T-helper 2 cell treated with Interferon-gamma antibody and Interleukin-4, amounts not matched to agents 5 μg/mL and 100 μg/mL, for 36 hours (primary cell): Measurements from ENCODE around the gene GRID2.
"Not testable (repeated sequence)": the region's sequence is repeated elsewhere in the genome, so short reads cannot be mapped to it uniquely, and the experiment has no call there.

Experiments
- DNase-seq: peaks from one replicate; pipeline ENCODE4 v3.0.0; 2021; ENCODE audit warnings: low spot score
- H3K27ac Mint-ChIP-seq: one replicate; pipeline ENCODE4 v1.8.0; 2021; ENCODE audit warnings: mild to moderate bottlenecking, mixed read lengths
- H3K27me3 Mint-ChIP-seq: one replicate; pipeline ENCODE4 v1.8.0; 2021; ENCODE audit warnings: low read depth, mixed read lengths
- H3K36me3 Mint-ChIP-seq: one replicate; pipeline ENCODE4 v1.8.0; 2021; ENCODE audit warnings: low read depth, mixed read lengths
- H3K4me1 Mint-ChIP-seq: one replicate; pipeline ENCODE4 v1.8.0; 2021; ENCODE audit warnings: low read depth, mixed read lengths
- H3K4me3 Mint-ChIP-seq: one replicate; pipeline ENCODE4 v1.8.0; 2022; ENCODE audit warnings: mild to moderate bottlenecking, moderate library complexity, mixed read lengths
- H3K9me3 Mint-ChIP-seq: one replicate; pipeline ENCODE4 v1.8.0; 2021; ENCODE audit warnings: mixed read lengths

The GRID2 gene

DNA sequence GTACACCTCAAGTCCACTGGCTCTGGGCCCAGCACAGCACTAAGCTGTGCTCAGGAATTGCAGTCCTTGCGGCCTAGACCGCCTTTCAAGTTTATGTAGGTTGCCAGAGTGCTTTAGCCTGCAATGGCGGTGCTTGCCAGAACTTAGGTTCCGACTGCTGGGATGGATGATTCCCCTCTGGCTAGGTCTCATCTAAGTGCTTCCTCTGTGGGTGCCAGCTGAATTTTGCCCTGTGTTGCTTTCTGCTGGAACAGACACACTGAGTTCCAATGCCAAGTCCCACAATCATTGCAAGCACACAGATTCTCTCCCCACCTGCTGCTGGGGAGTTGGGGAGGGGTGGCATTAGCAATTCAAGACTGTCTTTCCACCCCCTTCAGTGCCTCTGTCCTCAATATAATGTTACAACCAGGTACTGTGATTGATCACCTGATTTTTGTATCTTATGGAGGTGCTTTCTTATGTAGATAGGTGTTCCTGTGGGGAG, 129.5 kb downstream of the GRID2 start:
- DNase-seq, result no peak
- no peaks in the 10 kb centered on the region for H3K27me3 Mint-ChIP-seq
- no peak overlapping the region for H3K4me3 Mint-ChIP-seq
- peaks cover 16% of the 10 kb centered on the region for H3K9me3 Mint-ChIP-seq
- no peaks in the 10 kb centered on the region for H3K4me1 Mint-ChIP-seq
- H3K36me3 Mint-ChIP-seq, result no peaks in the 10 kb centered on the region
- no peak overlapping the region for H3K27ac Mint-ChIP-seq

DNA sequence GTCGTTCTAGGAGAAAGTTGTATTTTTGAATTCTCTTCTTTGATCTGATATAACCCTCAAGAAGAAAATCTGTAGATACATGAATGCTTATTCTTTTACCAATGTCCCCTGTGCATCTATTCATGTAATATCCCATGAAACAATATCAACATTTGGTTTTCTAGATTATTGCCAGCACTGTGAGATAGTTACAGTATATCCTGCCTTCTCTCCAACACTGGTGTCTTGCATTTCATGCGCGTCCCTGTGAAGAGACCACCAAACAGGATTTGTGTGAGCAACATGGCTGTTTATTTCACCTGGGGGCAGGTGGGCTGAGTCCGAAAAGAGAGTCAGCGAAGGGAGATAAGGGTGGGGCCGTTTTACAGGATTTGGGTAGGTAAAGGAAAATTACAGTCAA, 135.0 kb downstream of the GRID2 start:
- H3K4me1 Mint-ChIP-seq, H3K27me3 Mint-ChIP-seq, DNase-seq, H3K36me3 Mint-ChIP-seq, H3K27ac Mint-ChIP-seq, H3K4me3 Mint-ChIP-seq: not testable (repeated sequence)
- H3K9me3 Mint-ChIP-seq, result peaks cover 17% of the 10 kb centered on the region

DNA sequence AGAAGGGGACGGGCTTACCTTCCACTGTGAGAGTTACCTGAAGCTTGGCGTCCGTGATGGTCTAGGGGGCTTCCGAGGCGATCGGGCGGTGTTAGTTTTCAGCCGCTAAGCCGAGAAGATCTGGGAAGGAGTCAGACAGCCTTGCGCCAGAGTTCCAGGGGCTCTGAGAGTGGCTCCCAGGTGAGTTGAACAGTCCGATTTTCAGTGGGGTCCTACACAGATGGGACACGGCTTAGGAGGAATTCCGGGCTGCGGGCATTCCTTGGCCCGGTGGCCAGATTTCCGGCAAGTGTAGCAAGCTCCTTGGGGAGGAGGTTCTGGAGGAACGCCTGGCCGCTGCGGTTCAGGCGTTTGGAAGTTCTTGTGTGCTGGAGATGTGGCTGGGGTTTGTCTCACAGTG, 138.4 kb downstream of the GRID2 start:
- not testable (repeated sequence) for H3K36me3 Mint-ChIP-seq, H3K4me3 Mint-ChIP-seq, H3K27ac Mint-ChIP-seq, H3K27me3 Mint-ChIP-seq, DNase-seq, H3K4me1 Mint-ChIP-seq
- peaks cover 13% of the 10 kb centered on the region for H3K9me3 Mint-ChIP-seq

DNA sequence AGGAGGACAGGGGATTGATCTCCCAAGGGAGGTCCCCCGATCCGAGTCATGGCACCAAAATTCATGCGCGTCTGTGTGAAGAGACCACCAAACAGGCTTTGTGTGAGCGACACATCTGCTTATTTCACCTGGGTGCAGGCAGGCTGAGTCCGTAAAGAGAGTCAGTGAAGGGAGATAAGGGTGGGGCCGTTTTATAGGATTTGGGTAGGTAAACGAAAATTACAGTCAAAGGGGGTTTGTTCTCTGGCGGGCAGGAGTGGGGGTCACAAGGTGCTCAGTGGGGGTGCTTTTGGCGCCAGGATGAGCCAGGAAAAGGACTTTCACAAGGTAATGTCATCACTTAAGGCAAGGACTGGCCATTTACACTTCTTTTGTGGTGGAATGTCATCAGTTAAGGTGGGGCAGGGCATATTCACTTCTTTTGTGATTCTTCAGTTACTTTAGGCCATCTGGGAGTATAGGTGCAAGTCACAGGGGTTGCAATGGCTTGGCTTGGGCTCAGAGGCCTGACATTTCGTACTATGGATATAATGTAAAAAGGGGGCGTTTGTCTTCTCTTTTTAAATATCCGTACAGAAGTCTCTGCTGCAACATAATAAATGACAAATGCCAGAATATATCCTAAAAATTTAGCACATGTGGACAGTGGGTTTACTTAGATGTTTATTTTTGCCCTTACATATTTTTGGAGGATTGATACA, 140.5 kb downstream of the GRID2 start:
- H3K27ac Mint-ChIP-seq, H3K4me1 Mint-ChIP-seq, DNase-seq, H3K36me3 Mint-ChIP-seq, H3K4me3 Mint-ChIP-seq, H3K27me3 Mint-ChIP-seq: not testable (repeated sequence)
- H3K9me3 Mint-ChIP-seq, result peaks cover 13% of the 10 kb centered on the region

DNA sequence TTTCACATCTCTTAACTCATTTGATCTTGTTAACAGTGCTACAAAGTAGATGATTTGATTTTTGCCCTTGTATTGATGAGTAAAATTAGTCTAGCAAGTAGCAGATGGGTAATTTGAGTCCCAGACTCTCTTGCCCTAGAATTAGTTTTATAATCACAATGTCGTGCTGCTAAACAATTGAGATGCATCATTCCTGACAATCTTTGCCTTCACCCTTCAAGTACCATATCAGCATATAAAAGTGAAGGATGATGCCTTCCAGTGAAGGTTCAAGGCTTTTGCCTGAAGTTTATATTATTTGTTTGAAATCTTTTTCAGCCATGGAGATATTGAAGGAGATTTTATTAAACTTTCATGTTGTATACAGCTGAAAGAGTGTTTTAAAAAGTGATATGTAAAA, 141.4 kb downstream of the GRID2 start:
- Mint-ChIP-seq H3K27ac (no peak overlapping the region), H3K36me3 (no peaks in the 10 kb centered on the region), H3K4me3 (no peak overlapping the region), H3K4me1 (no peaks in the 10 kb centered on the region), H3K9me3 (peaks cover 13% of the 10 kb centered on the region), H3K27me3 (no peaks in the 10 kb centered on the region)
- no peak for DNase-seq

DNA sequence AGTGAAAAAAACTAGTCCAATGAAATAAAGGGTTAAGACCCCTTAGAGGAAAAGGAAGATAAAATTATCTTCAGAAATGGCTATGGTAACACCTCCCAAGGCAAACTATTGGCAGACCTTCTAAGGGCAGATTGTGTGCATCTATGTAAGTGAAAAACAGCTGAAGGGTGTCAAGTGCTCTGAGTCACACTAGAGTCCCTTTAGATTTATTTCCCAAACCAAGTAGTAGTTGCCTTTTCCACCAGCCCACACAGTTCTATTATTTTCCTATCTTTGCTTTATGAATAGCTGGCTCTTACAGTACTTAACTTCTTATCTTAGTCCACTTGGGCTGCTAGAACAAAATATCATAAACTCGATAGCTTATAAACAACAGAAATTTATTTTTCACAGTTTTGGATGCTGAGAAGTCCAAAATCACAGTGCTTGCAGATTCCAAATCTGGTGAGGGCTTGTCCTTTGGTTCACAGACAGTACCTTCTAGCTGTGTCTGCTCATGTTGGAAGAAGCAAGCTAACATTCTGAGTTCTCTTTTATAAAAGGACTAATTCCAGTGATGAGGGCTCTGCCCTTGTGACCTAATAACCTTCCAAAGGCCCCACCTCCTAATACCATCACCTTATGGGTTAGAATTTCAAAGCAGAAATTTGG, 143.6 kb downstream of the GRID2 start:
- no peaks in the 10 kb centered on the region for H3K36me3 Mint-ChIP-seq
- no peak for DNase-seq
- H3K27me3 Mint-ChIP-seq, result no peaks in the 10 kb centered on the region
- no peaks in the 10 kb centered on the region for H3K4me1 Mint-ChIP-seq
- peaks cover 9% of the 10 kb centered on the region for H3K9me3 Mint-ChIP-seq
- H3K27ac Mint-ChIP-seq, result no peak overlapping the region
- no peak overlapping the region for H3K4me3 Mint-ChIP-seq

DNA sequence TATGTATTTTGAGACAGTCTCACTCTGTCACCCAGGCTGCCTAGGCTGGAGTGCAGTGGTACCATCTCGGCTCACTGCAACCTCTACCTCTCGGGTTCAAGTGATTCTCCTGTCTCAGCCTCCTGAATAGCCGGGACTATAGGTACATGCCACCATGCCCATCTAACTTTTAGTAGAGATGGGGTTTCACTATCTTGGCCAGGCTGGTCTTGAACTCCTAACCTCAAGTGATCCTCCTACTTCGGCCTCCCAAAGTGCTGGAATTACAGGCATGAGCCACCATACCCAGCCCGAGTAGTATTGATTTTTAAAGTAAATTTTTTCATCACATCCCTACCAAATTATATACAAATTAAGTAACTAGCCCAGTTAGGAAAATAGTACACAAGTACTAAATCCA, 144.4 kb downstream of the GRID2 start:
- not testable (repeated sequence) for H3K9me3 Mint-ChIP-seq, H3K36me3 Mint-ChIP-seq, DNase-seq, H3K4me3 Mint-ChIP-seq, H3K27ac Mint-ChIP-seq, H3K4me1 Mint-ChIP-seq, H3K27me3 Mint-ChIP-seq

DNA sequence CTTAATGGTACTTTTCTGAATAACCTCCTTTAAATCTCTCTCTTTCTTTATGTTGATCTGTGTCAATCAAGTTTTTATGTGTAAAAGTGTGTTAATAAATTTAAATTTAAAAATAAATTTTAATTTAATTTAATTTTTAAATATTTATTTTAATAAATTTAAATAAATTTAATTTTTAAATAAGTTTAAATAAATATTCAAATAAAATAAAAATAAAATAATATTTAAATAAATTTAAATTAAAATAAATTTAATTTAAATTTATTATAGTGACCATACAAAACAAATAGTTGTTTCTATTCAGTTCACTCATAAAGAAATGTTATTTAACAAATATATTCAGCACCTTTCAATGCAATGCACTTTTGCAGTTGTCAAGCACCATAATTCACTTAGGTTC, 146.9 kb downstream of the GRID2 start:
- H3K4me1 Mint-ChIP-seq, result no peaks in the 10 kb centered on the region
- no peaks in the 10 kb centered on the region for H3K27me3 Mint-ChIP-seq
- H3K36me3 Mint-ChIP-seq, result no peaks in the 10 kb centered on the region
- no peaks in the 10 kb centered on the region for H3K9me3 Mint-ChIP-seq
- DNase-seq, result no peak
- no peak overlapping the region for H3K4me3 Mint-ChIP-seq
- no peak overlapping the region for H3K27ac Mint-ChIP-seq

DNA sequence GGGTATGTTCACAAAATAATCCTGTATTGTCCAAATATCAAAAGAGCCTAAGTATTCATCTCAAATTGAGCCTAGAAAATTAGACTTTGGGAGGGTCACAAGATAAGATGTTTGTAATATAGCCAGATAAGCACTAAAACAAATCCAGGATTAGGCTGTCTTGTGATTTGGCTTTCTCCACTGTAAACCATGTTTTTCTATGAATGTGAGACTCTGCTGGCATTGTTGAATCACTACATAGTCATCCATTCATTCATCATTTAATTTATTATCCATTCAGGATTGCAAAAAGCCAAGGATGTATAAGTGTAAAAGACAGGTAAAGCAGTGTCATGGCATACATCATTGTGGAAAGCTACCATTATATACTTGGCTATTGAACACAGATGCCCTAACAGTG, 148.0 kb downstream of the GRID2 start:
- Mint-ChIP-seq H3K4me1 (no peaks in the 10 kb centered on the region), H3K4me3 (no peak overlapping the region), H3K9me3 (no peaks in the 10 kb centered on the region), H3K27me3 (no peaks in the 10 kb centered on the region), H3K27ac (no peak overlapping the region), H3K36me3 (no peaks in the 10 kb centered on the region)
- DNase-seq, result no peak

DNA sequence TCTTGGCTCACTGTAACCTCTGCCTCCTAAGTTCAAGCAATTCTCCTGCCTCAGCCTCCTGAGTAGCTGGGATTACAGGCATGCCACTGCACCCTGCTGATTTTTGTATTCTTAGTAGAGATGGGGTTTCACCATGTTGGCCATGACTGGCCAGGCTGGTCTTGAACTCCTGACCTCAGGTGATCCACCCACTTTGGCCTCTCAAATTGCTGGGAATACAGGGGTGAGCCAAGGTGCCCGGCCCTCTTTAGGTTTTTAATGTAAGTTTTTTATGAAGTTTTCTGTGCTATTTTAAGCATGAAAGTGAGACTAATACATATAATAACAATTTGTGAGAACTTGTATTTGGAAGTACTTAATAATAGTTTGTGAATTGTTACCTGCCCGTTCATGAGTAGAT, 148.6 kb downstream of the GRID2 start:
- DNase-seq, H3K36me3 Mint-ChIP-seq, H3K27ac Mint-ChIP-seq, H3K4me3 Mint-ChIP-seq, H3K4me1 Mint-ChIP-seq, H3K9me3 Mint-ChIP-seq, H3K27me3 Mint-ChIP-seq: not testable (repeated sequence)

DNA sequence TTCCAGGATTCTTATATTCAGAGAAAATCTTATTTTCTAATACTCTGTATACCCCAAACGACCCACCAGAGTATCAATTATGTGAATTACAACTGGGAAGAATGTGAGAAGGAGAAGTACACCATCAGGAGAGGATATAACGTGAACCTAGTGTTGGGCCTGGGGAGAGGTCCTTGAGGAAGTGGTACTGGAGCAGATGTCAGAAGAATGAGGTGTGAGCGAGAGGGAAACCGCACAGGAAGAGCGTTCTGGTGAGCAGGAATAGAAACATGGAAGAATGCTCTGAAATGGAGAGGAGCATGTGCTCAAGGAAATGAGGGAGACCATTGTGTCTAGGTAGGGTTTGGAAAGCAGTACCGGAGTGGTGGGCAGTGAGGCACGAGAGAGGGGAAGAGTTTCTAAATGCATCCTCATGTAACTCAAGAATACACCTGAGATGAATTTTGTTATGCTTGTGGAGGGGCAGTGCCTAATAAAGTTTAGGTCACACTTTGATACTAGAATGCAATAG, 151.6 kb downstream of the GRID2 start:
- Mint-ChIP-seq H3K27me3 (no peaks in the 10 kb centered on the region), H3K36me3 (no peaks in the 10 kb centered on the region), H3K9me3 (no peaks in the 10 kb centered on the region), H3K4me1 (no peaks in the 10 kb centered on the region), H3K4me3 (no peak overlapping the region), H3K27ac (no peak overlapping the region)
- no peak for DNase-seq

DNA sequence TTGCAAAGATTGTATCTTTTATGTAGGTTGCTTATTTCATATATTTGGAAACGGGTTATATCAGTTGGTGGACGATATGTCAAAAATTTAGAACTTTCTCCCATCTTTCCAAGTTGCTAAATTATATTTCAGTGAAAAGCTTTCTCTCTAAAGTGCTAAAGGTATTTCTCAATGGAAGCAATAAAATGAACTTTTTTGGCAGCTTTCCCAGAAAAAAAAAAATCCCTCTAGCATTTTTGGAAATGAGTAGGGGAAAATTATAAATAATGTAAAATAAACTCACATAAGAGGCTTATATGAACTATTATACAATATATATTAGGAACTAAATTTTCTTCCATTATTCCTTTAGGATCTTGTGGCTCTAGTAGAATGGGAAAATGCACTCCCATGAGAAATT, 152.2 kb downstream of the GRID2 start:
- H3K4me1 Mint-ChIP-seq, result no peaks in the 10 kb centered on the region
- no peak overlapping the region for H3K4me3 Mint-ChIP-seq
- H3K36me3 Mint-ChIP-seq, result no peaks in the 10 kb centered on the region
- H3K27ac Mint-ChIP-seq, result no peak overlapping the region
- no peaks in the 10 kb centered on the region for H3K27me3 Mint-ChIP-seq
- no peaks in the 10 kb centered on the region for H3K9me3 Mint-ChIP-seq
- no peak for DNase-seq

DNA sequence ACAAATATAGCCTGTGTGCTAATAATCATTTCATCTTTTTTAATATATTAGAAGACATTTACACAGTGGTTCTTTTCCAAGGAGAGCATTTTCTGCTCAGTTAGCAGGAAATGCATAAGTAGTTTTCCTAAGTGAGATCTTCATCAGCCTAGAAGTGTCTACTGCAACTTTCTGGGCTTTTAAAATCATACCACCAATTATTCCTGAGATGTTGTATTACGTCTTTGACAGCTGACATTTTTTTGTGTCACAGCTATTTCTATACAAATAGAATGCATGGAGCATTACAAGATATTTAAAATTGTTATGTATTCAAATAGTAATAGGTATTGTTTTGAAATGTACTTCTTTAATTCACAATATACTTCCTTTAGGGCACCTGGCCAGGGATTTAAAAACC, 158.0 kb downstream of the GRID2 start:
- H3K27me3 Mint-ChIP-seq, result no peaks in the 10 kb centered on the region
- H3K4me3 Mint-ChIP-seq, result no peak overlapping the region
- no peaks in the 10 kb centered on the region for H3K9me3 Mint-ChIP-seq
- no peaks in the 10 kb centered on the region for H3K36me3 Mint-ChIP-seq
- no peak overlapping the region for H3K27ac Mint-ChIP-seq
- DNase-seq, result no peak
- no peaks in the 10 kb centered on the region for H3K4me1 Mint-ChIP-seq

DNA sequence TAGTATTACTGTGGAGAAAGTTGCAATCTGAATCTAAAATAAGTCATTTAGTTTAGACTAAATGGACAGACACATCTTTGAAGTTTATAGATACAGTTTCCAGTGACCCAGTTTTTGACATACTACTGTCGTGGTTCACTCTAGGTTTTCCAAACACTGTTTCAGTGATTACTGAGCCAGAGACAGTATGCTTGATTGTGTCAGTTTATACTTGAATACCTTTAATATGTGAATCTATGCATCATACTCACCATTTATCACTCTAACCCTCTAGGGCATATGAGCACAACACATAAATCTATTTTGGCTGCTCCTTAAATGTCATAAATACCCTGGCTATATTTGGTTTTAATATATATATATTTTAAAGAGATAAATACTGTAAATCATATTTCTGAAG, 173.5 kb downstream of the GRID2 start:
- H3K27me3 Mint-ChIP-seq, result no peaks in the 10 kb centered on the region
- H3K4me3 Mint-ChIP-seq, result no peak overlapping the region
- DNase-seq, result no peak
- H3K9me3 Mint-ChIP-seq, result peaks cover 10% of the 10 kb centered on the region
- H3K27ac Mint-ChIP-seq, result no peak overlapping the region
- no peaks in the 10 kb centered on the region for H3K36me3 Mint-ChIP-seq
- no peaks in the 10 kb centered on the region for H3K4me1 Mint-ChIP-seq

DNA sequence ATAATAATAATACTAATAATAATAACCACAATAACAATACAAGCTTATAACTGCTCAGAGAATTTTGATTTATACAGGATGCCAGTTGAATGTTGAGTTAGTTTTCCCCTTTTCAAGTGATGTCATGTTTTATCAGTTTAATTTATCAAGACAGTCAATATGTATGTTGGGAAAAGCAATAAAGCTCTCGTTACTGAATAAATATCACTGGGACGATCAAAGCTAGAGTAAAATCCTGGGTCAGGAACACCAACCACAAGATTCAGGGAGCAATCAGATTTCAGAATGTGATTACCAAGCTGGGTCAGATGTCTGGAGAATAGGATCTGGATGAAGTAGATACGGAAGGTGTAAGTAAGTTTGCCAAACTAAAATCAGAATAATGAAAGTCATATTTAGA, 179.6 kb downstream of the GRID2 start:
- no peak for DNase-seq
- H3K27ac Mint-ChIP-seq, result no peak overlapping the region
- H3K27me3 Mint-ChIP-seq, result no peaks in the 10 kb centered on the region
- no peak overlapping the region for H3K4me3 Mint-ChIP-seq
- H3K9me3 Mint-ChIP-seq, result peaks cover 3% of the 10 kb centered on the region
- no peaks in the 10 kb centered on the region for H3K4me1 Mint-ChIP-seq
- no peaks in the 10 kb centered on the region for H3K36me3 Mint-ChIP-seq
